ENCODE measurements around the gene MYT1.
A peak's percentile ranks its signal among the peaks of the same experiment; 100 is the strongest.

Gene MYT1

DNA sequence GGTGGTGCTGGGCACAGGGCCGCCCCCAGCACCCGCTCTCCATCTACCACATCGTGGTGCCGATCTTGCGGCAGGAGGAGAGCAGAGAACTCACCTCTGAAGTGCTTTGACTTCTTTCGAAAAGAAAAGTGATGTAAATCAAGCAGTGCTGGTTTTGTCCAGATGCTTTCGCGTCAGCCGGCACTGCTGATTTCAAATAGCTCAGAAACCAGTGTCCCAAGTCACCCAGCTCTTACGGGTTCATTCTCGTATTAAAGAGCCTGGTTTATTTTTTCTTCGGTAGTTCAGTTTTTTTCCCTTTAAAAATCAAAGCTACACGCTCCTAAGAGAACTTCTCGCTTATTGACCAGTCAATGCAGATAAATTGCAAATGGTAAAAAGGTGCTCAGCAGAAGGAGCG is 32.1 kb downstream of the MYT1 start:
- no peaks in the 10 kb centered on the region for H3K36me3 ChIP-seq (ENCODE audit: insufficient read depth, insufficient read length, low read length)
- DNase-seq (ENCODE audit: low read depth, low spot score): no peak
- no peaks in the 10 kb centered on the region for H3K27me3 ChIP-seq (ENCODE audit: insufficient read depth, insufficient read length)
- H3K9ac ChIP-seq (ENCODE audit: insufficient read length, low read depth): peak overlapping the region; percentile 36
- H3K4me1 ChIP-seq (ENCODE audit: insufficient read depth, insufficient read length): peaks cover 17% of the 10 kb centered on the region
- TF ChIP-seq SUZ12 (IDR thresholded peaks at IDR 0.05; ENCODE audit: extremely low read depth, insufficient read depth, insufficient read length): no peak
- no peak for TF ChIP-seq YY1 (IDR thresholded peaks at IDR 0.05; ENCODE audit: insufficient read depth, insufficient read length)
- no peak for TF ChIP-seq ZNF274 (IDR thresholded peaks at IDR 0.05; ENCODE audit: low read depth, low read length)
- H3K4me3 ChIP-seq (ENCODE audit: insufficient read length, low read depth): no peak overlapping the region
- peaks cover 6% of the 10 kb centered on the region; the same call in 1 of the 2 replicates for H3K9me3 ChIP-seq (ENCODE audit: insufficient read depth, low read length)

DNA sequence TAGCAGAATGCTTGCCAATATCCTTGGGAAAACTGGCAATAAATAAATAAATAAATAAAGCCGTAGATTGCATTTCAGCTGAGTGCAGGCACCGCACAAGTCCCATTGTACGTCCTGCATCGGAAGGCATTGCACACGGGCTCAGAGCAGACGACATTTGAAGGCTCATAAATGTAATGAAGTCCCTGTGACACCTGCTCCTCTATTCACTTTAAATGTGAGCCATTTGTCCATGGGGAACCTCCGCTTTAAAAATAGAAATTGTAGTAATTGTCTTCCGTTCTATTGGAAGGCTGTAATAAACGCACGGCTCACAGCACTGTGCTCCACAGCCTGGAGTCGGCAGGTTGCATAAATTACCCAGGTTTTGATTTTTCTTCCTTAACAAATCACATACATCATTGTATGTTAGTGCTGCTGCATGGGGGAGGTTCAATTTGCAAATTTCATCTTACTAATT is 32.6 kb downstream of the MYT1 start:
- Histone ChIP-seq H3K9ac (ENCODE audit: insufficient read length, low read depth) (no peak overlapping the region), H3K9me3 (ENCODE audit: insufficient read depth, low read length) (peaks cover 12% of the 10 kb centered on the region; the same call in 1 of the 2 replicates), H3K4me1 (ENCODE audit: insufficient read depth, insufficient read length) (peaks cover 17% of the 10 kb centered on the region), H3K36me3 (ENCODE audit: insufficient read depth, insufficient read length, low read length) (no peaks in the 10 kb centered on the region), H3K27me3 (ENCODE audit: insufficient read depth, insufficient read length) (no peaks in the 10 kb centered on the region), H3K4me3 (ENCODE audit: insufficient read length, low read depth) (no peak overlapping the region)
- TF ChIP-seq SUZ12 (IDR thresholded peaks at IDR 0.05; ENCODE audit: extremely low read depth, insufficient read depth, insufficient read length): no peak
- TF ChIP-seq YY1 (IDR thresholded peaks at IDR 0.05; ENCODE audit: insufficient read depth, insufficient read length): no peak
- no peak for TF ChIP-seq ZNF274 (IDR thresholded peaks at IDR 0.05; ENCODE audit: low read depth, low read length)
- DNase-seq (ENCODE audit: low read depth, low spot score): no peak

DNA sequence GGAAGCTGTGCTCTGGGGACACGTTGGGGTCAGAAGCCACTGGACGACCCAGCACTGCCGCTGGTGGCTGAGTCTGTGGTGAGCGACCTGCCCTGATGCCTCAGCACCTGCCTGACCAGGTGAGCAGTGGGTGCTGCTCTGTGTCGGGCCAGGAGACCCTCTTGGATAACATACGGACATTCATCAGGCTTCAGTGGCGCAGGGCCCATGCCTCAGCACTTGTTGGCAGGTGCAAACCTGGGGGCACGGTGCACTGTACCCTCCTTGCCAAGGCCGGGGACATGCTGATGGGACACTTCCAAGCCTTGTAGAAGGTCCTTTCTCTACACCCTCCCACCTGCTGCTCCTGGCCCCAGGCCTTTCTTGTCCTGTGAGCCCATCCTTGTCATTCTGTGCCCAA is 34.1 kb downstream of the MYT1 start:
- no peak for TF ChIP-seq SUZ12 (IDR thresholded peaks at IDR 0.05; ENCODE audit: extremely low read depth, insufficient read depth, insufficient read length)
- TF ChIP-seq YY1 (IDR thresholded peaks at IDR 0.05; ENCODE audit: insufficient read depth, insufficient read length): no peak
- no peak for TF ChIP-seq ZNF274 (IDR thresholded peaks at IDR 0.05; ENCODE audit: low read depth, low read length)
- H3K4me3 ChIP-seq (ENCODE audit: insufficient read length, low read depth): no peak overlapping the region
- H3K4me1 ChIP-seq (ENCODE audit: insufficient read depth, insufficient read length): peaks cover 25% of the 10 kb centered on the region
- no peaks in the 10 kb centered on the region for H3K27me3 ChIP-seq (ENCODE audit: insufficient read depth, insufficient read length)
- no peaks in the 10 kb centered on the region for H3K36me3 ChIP-seq (ENCODE audit: insufficient read depth, insufficient read length, low read length)
- no peak for DNase-seq (ENCODE audit: low read depth, low spot score)
- peaks cover 16% of the 10 kb centered on the region; the same call in 1 of the 2 replicates for H3K9me3 ChIP-seq (ENCODE audit: insufficient read depth, low read length)
- peak overlapping the region; percentile 21 for H3K9ac ChIP-seq (ENCODE audit: insufficient read length, low read depth)

- no peak overlapping the region for H3K9ac ChIP-seq (ENCODE audit: insufficient read length, low read depth)
- H3K9me3 ChIP-seq (ENCODE audit: insufficient read depth, low read length): peaks cover 16% of the 10 kb centered on the region; the same call in 1 of the 2 replicates
- no peak overlapping the region for H3K4me3 ChIP-seq (ENCODE audit: insufficient read length, low read depth)
- no peak for TF ChIP-seq YY1 (IDR thresholded peaks at IDR 0.05; ENCODE audit: insufficient read depth, insufficient read length)
- no peak for TF ChIP-seq ZNF274 (IDR thresholded peaks at IDR 0.05; ENCODE audit: low read depth, low read length)
- TF ChIP-seq SUZ12 (IDR thresholded peaks at IDR 0.05; ENCODE audit: extremely low read depth, insufficient read depth, insufficient read length): no peak
- H3K4me1 ChIP-seq (ENCODE audit: insufficient read depth, insufficient read length): peaks cover 18% of the 10 kb centered on the region
- no peaks in the 10 kb centered on the region for H3K27me3 ChIP-seq (ENCODE audit: insufficient read depth, insufficient read length)
- H3K36me3 ChIP-seq (ENCODE audit: insufficient read depth, insufficient read length, low read length): no peaks in the 10 kb centered on the region
- DNase-seq (ENCODE audit: low read depth, low spot score): no peak
Measured at GRCh38 chr20:64199395-64199794, 35.1 kb downstream of the MYT1 start.

DNA sequence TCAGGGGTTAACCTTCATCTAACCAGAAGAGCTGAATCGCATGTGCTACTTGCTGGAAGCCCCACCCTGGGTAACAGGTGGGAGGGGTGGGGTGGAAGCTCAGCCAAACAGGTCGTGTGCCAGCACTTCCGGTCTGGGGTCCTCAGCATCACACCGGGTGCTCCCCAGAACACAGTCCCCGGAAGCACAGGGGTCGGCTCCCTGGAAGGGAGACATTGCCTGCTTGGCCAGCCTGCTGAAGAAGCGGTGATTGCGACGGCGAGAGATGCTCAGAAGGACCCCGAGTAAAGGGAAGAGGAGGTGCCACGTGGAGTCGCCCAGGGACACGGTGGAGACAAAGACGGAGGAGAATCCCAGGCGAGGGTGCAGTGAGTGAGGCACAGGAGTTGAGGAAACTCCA is 36.5 kb downstream of the MYT1 start:
- Histone ChIP-seq H3K4me1 (ENCODE audit: insufficient read depth, insufficient read length) (peaks cover 19% of the 10 kb centered on the region), H3K9ac (ENCODE audit: insufficient read length, low read depth) (no peak overlapping the region), H3K27me3 (ENCODE audit: insufficient read depth, insufficient read length) (no peaks in the 10 kb centered on the region), H3K4me3 (ENCODE audit: insufficient read length, low read depth) (no peak overlapping the region), H3K9me3 (ENCODE audit: insufficient read depth, low read length) (peaks cover 16% of the 10 kb centered on the region; the same call in 1 of the 2 replicates), H3K36me3 (ENCODE audit: insufficient read depth, insufficient read length, low read length) (no peaks in the 10 kb centered on the region)
- TF ChIP-seq YY1 (IDR thresholded peaks at IDR 0.05; ENCODE audit: insufficient read depth, insufficient read length) (no peak), ZNF274 (IDR thresholded peaks at IDR 0.05; ENCODE audit: low read depth, low read length) (no peak), SUZ12 (IDR thresholded peaks at IDR 0.05; ENCODE audit: extremely low read depth, insufficient read depth, insufficient read length) (no peak)
- DNase-seq (ENCODE audit: low read depth, low spot score): no peak

- H3K4me1 ChIP-seq (ENCODE audit: insufficient read depth, insufficient read length): peaks cover 22% of the 10 kb centered on the region
- H3K9me3 ChIP-seq (ENCODE audit: insufficient read depth, low read length): peaks cover 16% of the 10 kb centered on the region; the same call in 1 of the 2 replicates
- no peaks in the 10 kb centered on the region for H3K36me3 ChIP-seq (ENCODE audit: insufficient read depth, insufficient read length, low read length)
- no peak overlapping the region for H3K9ac ChIP-seq (ENCODE audit: insufficient read length, low read depth)
- DNase-seq (ENCODE audit: low read depth, low spot score): no peak
- TF ChIP-seq ZNF274 (IDR thresholded peaks at IDR 0.05; ENCODE audit: low read depth, low read length) (no peak), SUZ12 (IDR thresholded peaks at IDR 0.05; ENCODE audit: extremely low read depth, insufficient read depth, insufficient read length) (no peak), YY1 (IDR thresholded peaks at IDR 0.05; ENCODE audit: insufficient read depth, insufficient read length) (no peak)
- no peak overlapping the region for H3K4me3 ChIP-seq (ENCODE audit: insufficient read length, low read depth)
- no peaks in the 10 kb centered on the region for H3K27me3 ChIP-seq (ENCODE audit: insufficient read depth, insufficient read length)
Measured at GRCh38 chr20:64201653-64202052, 37.4 kb downstream of the MYT1 start.

DNA sequence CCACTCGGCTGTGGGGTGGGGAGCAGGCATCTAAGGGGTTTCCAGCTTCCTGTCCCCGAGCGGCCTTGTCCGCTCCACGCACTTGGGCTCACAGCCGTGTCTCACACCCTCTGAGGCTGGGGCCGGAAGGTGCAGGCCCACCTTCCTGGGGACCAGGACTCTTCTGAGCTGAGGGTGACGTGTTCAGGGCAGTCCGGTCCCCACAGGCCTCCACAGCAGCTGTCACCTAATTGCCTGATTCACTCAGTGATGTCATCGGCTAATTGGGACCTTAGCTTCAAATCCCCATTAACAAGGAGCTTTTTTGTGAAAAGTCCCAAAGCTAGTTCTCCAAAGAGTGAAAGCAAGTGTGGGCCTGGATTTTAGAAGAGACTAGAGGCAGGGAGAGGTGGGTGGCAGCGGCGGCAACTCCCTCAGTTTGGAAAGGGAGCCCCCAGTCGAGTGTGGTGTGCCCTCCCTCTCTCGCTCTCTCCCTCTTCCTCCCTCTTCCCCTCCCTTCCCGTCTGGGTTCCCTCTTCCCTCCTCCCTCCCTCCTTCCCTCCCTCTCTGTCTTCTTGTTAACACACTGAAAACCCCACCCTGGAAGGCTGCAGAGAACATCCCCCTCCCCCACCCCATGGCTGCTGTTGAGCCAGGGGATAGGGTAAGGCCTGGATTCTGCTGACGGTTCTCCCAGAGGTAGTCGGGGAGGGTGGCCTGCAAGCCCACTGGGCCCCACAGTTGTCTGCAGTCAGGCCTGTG is 39.0 kb downstream of the MYT1 start:
- peaks cover 22% of the 10 kb centered on the region for H3K4me1 ChIP-seq (ENCODE audit: insufficient read depth, insufficient read length)
- H3K27me3 ChIP-seq (ENCODE audit: insufficient read depth, insufficient read length): no peaks in the 10 kb centered on the region
- TF ChIP-seq SUZ12 (IDR thresholded peaks at IDR 0.05; ENCODE audit: extremely low read depth, insufficient read depth, insufficient read length): no peak
- TF ChIP-seq ZNF274 (IDR thresholded peaks at IDR 0.05; ENCODE audit: low read depth, low read length): no peak
- TF ChIP-seq YY1 (IDR thresholded peaks at IDR 0.05; ENCODE audit: insufficient read depth, insufficient read length): no peak
- no peak overlapping the region for H3K4me3 ChIP-seq (ENCODE audit: insufficient read length, low read depth)
- peak overlapping the region; percentile 21 for H3K9ac ChIP-seq (ENCODE audit: insufficient read length, low read depth)
- H3K36me3 ChIP-seq (ENCODE audit: insufficient read depth, insufficient read length, low read length): no peaks in the 10 kb centered on the region
- DNase-seq (ENCODE audit: low read depth, low spot score): no peak
- H3K9me3 ChIP-seq (ENCODE audit: insufficient read depth, low read length): peaks cover 16% of the 10 kb centered on the region; the same call in 1 of the 2 replicates
